Activated CD4-positive, CD25-positive, alpha-beta regulatory T cell treated with anti-CD3 and anti-CD28 coated beads, Interleukin-2, amount 50 U/mL, for 24 hours (primary cell): Measurements from ENCODE around the gene EIF3A.

Source experiments
- ATAC-seq, 2 donors: fragments of 150-1000 bp; cut with Tn5 transposase; one replicate each; pipeline ENCODE4 v1.10.0; 2021; ENCODE audit warnings: mild to moderate bottlenecking in 1 of 2, moderate library complexity in 1 of 2

EIF3A gene

DNA sequence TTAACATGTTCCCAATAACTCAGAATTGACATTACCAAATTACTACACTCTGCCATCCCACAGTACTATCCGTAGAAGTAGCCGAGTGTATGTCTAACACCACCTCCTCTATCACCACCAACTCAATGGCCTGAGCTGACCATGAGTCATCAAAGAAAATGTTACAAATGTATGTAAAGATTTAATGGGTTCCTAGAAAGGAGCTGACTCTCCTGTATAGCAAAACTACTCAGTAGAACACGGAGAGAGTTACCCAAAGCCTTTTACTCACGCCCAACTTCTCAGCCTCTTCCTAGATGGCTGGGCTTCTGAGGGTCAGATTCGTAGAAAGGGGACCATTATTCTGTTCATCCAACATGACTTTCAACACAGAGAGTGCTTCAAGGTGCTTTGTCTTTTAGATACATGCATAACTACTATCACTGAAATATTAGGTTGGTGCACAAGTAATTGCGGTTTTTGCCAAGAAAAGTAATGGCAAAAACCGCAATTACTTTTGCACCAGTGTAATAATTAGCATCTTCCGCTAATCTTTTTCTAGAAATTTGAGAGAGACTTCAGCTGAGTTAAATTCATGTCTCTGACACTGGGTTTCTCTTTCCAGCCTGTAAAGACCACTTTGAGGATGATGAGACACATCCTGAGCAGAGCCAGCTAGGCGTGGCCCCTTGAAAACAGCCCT lies 75.1 kb downstream of the EIF3A start:
- no peak for ATAC-seq

DNA sequence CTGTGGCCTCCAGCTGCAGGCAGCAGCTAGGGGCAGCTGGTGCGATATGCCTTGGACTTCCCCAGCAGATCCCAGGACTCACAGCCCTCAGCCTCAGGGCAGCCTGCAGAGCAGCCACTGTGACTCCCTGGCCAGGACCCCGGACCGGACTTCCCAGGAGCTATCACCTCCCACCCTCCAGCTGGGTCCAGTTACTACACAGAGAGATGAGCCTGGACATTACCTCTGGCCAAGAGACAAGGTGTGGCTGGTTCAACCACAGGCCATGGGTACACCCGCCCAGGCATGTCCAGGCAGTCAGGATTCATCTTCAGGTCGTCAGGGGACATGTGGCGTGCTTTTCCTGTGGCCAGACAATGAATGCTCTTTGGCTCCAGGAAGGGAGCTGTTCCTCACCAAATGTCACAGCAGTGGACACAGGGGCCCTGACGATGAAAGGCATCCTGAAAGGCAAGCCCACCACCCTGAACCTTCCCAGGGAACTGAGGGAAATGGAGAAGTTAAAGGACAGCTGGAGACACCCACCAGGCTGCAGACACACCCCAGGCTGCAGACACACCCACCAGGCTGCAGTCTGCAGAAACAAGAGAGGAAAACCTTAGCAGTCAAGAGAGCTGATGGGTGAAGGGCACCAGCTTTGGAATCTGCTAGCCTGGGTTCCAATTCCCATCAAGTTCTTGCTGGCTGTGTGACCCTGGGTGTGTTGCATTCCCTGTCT lies 76.9 kb downstream of the EIF3A start:
- ATAC-seq = no peak

DNA sequence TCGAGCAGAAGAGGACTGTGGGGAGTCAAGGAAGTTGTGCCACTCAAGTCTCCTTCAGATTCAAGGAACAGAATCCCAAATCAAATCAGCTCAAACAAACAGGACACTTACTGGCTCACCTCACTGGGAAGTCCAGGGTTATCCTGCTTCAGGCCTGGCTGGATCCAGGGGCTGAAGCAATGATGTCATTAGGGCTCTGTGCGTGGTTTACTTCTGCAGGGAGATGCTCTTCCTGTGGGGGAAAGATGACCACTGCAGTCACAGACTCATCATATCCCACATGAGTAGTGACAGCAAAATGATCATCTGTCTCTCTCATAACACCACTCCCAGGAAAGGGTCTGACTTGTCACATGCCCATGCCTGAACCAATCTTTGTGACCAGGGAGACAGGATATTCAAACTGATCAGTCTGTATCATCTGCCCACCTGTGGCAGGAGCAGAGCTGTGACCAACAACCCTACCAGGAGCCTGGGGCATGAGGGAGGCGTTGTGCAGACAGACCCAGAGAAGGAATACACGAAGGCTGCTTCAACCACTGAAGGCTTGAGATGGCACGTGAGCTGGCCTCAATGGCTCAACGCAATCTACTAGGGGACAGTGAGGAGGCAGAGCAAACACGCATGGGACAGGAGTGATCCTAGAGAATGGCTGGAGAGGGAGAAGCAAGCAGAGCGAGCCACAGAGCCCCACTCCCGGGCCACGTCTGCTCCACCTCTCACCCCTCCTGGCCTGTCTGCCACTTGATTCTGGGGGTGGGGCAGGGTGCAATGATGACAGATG lies 78.7 kb downstream of the EIF3A start:
- no peak for ATAC-seq

DNA sequence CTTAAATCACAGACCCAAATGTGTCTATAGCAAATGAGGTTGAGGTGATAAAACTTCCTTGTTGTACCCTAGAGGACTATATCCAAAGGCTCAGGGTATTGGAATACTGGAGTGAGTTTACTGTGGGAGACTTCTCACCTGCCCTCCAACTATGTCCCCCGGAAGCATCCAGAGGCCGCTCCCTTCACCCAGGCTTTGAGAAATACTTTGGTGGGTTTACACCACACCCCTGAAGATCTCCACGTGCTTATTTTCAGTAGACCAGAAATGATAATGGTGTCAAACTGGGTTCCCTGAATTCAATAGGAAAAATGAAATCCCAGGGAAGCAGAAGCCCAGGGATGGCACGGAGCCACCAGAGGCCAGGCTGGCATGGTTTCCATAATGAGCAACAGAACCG lies 82.4 kb downstream of the EIF3A start:
- no peak for ATAC-seq

DNA sequence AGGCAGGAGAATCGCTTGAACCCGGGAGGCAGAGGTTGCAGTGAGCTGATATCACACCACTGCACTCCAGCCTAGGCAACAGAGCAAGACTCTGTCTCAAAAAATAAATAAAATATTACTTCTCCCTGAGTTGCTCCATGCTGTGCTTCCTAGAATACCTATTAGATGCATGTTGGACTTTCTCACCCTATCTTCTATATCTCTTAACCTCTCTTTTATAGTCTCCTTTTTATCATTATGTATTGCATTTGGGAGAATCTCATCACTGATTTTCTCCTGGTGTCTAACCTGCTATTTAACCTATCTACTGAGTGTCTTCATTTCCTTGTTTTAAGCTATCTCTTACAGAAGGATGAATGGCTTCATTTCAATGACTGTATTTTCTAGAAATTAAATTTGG lies 83.2 kb downstream of the EIF3A start:
- ATAC-seq = no peak

- no peak for ATAC-seq
Observed at GRCh38 chr10:118995739-118996138, 84.9 kb downstream of the EIF3A start.

DNA sequence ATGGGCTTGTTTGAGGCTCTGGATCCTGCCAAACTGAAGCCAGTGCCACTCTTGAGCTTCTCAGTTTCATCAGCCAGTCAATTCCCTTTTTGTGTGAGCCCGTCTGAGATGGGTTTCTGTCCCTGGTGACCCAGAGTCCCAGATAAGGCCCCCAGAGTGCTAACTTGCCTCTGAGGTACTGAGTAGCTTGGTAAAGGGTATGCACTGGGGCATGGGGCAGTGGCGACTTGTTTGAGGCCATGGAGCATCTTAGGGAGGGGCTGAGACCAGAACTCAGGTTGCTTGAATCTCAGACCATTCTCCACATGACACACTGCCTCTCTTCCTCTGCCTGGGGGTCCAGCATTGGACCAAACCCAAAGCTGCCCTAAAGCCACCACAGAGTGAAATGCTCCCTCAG lies 86.3 kb downstream of the EIF3A start:
- no peak for ATAC-seq

DNA sequence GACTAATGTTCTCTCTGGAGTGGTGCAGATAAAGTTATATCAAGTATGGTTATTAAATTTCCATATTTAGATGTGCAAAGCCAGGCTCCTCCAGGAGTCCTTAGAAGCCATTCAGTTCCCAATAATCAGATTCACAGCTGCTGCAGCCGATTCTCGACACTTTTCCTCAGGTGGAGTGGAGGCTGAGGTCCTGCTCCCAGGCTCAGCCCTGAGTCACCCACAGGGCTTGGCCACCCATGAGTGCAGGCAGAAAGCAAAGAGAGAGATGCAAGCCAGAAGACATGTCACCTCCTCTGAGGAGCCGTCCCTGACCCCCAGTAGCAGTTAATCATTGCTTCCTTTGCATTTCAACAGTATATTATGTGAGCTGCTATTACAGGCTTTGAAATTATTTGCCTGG lies 87.4 kb downstream of the EIF3A start:
- ATAC-seq = no peak

DNA sequence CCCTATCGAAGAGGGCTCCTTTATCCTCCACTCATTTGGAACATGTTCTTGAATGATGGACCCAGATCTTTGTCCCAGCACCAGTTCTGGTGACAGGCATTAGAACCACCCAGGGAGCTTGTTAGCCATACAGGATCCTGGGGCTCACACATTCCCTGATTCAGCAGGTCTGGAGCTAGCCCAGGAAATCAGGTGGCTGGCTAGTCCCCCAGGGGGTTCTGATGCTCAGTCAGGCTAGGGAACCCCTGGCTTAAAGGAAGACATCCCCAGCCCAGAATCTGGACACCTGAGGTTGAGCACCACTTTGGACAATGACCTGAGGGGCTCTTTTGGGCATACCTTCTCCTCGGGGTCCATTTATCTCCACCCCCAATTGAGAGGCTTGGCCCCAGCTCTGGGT lies 88.1 kb downstream of the EIF3A start:
- ATAC-seq = no peak

DNA sequence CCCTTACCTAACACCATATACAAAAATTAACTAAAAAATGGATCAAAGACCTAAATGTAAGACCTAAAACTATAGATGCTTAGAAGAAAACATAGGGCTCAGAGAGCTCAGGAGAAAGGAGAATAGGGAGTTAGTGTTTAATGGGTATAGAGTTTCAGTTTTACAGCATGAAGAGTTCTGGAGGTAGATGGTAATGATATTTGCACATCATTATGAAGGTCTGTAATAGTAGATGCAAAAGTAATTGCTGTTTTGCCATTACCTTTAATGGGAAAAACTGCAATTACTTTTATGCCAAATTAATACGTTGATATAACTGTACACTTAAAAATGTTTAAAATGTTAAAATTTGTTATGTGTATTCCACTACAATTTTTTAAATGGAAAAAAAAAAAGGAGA lies 90.3 kb downstream of the EIF3A start:
- no peak for ATAC-seq

DNA sequence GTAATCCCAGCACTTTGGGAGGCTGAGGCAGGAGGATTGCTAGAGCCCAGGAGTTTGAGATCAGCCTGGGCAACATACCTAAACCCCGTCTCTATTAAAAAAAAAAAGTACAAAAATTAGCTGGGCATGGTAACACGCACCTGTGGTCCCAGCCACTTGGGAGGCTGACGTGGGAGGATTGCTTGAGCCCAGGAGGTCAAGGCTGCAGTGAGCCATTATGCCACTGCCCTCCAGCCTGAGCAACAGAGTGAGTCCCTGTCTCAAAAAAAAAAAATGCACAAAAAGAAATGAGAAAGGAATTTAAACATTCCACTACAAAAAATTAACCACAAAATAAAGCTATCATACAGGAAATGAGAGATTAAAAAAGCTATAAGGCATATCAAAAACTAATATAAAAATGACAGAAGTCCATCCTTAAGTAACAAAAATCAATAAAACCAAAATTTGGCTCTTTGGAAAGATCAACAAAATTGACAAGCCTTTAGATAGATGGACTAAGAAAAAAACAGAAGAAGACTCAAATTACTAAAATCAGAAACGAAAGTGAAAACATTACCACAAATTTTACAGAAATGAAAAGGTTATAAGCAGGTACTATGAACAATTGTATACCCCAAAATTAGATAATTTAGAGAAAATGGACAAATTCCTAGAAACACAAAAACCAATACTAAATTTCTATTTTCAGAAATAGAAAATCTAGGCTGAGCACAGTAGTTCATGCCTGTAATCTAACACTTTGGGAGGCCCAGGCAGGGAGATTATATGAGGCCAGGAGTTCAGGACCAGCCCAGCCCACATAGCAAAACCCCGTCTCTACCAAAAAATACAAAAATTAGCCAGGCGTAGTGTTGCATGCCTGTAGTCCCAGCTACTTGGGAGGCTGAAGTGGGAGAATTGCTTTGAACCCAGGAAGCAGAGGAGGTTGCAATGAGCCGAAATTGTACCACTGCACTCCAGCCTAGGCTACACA lies 93.5 kb downstream of the EIF3A start:
- ATAC-seq = peak; percentile 56 to 64

GRCh38 chr10:118985576-118985975 lies 95.0 kb downstream of the EIF3A start:
- no peak for ATAC-seq
